Stimulated activated naive CD8-positive, alpha-beta T cell treated with anti-CD3 and anti-CD28 coated beads, Interleukin-15, amount 100 ng/mL, for 72 hours (primary cell): Measurements from ENCODE around the gene FOXK1.

Source experiments
- ATAC-seq: fragments of 150-1000 bp; cut with Tn5 transposase; 2 replicates; pipeline ENCODE4 v1.10.0; 2021; ENCODE audit warnings: mild to moderate bottlenecking, moderate library complexity
- DNase-seq, 2 donors: peaks; one replicate each; pipeline ENCODE4 v3.0.0; 2021 to 2022
- H3K27ac Mint-ChIP-seq, 2 donors: one replicate each; pipeline ENCODE4 v1.8.0; 2022; ENCODE audit warnings: mild to moderate bottlenecking in 2 of 2, mixed read lengths in 2 of 2, moderate library complexity in 2 of 2
- H3K27me3 Mint-ChIP-seq: one replicate; pipeline ENCODE4 v1.8.0; 2022; ENCODE audit warnings: mixed read lengths
- H3K4me1 Mint-ChIP-seq: one replicate; pipeline ENCODE4 v1.8.0; 2022; ENCODE audit warnings: mild to moderate bottlenecking, mixed read lengths
- H3K4me3 Mint-ChIP-seq, 2 donors: one replicate each; pipeline ENCODE4 v1.8.0; 2022; ENCODE audit warnings: mild to moderate bottlenecking in 2 of 2, mixed read lengths in 2 of 2, moderate library complexity in 1 of 2
- H3K9me3 Mint-ChIP-seq, 2 donors: one replicate each; pipeline ENCODE4 v1.8.0; 2022; ENCODE audit warnings: mixed read lengths in 2 of 2

Gene FOXK1

GRCh38 chr7:4734587-4735345 lies 52.7 kb downstream of the FOXK1 start:
- Mint-ChIP-seq H3K27ac (peak overlapping the region in 1 of 2 donors; percentile 27), H3K4me1 (peaks cover 82% of the 10 kb centered on the region), H3K9me3 (no peaks in the 10 kb centered on the region), H3K27me3 (no peaks in the 10 kb centered on the region), H3K4me3 (peak overlapping the region in 1 of 2 donors; percentile 76)
- ATAC-seq: no peak
- no peak for DNase-seq

DNA sequence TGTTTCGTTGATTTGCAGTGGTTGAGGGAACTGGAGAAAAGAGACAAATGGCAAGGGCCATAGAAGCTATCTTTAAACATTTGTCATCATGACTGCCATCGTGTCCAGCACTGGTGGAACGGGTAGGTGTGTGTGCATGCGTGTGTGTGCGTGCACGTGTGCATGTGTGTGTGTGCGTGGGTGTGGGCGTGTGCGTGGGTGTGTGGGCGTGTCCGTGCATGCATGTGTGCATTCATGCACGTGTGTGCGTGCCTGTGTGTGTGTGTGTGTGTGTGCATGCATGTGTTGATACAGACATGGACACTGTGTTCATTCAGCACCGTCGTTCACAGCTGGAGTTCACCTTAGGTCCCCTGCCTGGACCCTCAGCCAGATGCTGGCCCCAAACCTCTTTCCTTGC lies 55.2 kb downstream of the FOXK1 start:
- Mint-ChIP-seq H3K9me3 (no peaks in the 10 kb centered on the region), H3K4me1 (peaks cover 78% of the 10 kb centered on the region), H3K27ac (no peak overlapping the region), H3K27me3 (no peaks in the 10 kb centered on the region), H3K4me3 (no peak overlapping the region)
- ATAC-seq: no peak
- no peak for DNase-seq

DNA sequence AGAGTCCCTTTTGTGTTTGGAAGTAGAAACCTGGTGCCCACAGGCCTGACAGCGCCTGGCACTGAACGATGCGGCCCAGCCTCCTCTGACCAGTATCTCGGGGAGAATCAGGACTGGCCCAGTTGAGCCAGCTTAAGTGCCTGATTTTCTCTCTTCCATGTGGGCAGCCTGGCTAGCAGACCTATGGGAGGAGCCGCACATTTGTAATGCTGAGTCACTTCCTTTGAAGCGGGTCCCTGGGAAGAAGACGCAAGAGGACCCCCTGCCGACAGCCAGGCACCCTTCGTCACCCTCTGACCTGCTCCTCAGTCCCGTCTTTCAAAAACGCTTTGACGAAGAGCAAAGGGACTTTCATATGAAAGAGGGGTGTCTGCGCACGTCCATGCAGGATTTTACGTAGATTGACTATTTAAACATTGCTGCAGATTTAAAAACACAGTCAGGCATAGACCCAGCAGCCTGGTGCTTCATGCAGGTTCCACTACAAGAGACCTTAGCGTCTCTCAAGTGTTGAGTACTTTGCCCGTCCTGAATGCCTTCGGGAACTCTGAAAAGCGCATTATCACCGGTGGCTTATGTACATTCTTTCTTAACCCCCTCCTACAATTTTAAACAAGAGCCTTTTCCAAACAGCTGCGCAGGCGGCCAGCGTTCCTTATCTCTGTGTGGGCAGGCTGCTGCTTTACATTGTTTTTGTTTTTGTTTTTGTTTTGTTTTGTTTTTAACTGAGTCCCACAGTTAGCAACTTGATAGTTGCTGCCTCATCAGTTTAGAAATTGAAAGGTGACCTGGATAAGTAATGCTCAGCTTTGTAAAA lies 56.8 kb downstream of the FOXK1 start:
- Mint-ChIP-seq H3K4me3 (peak overlapping the region; percentile 55 to 77), H3K27ac (peak overlapping the region; percentile 42 to 94), H3K9me3 (no peaks in the 10 kb centered on the region), H3K27me3 (no peaks in the 10 kb centered on the region), H3K4me1 (peaks cover 75% of the 10 kb centered on the region)
- no peak for DNase-seq
- peak; percentile 48 for ATAC-seq

- Mint-ChIP-seq H3K4me1 (peaks cover 75% of the 10 kb centered on the region), H3K9me3 (no peaks in the 10 kb centered on the region), H3K4me3 (peak overlapping the region; percentile 42 to 77), H3K27ac (peak overlapping the region in 1 of 2 donors; percentile 94), H3K27me3 (no peaks in the 10 kb centered on the region)
- ATAC-seq (peak; percentile 37), DNase-seq (no peak)
These were observed 57.5 kb downstream of the FOXK1 start for GRCh38 chr7:4739528-4739992.

GRCh38 chr7:4740796-4741195 lies 58.7 kb downstream of the FOXK1 start:
- DNase-seq (no peak), ATAC-seq (no peak)
- Mint-ChIP-seq H3K27ac (no peak overlapping the region), H3K4me3 (peak overlapping the region in 1 of 2 donors; percentile 5), H3K9me3 (no peaks in the 10 kb centered on the region), H3K27me3 (no peaks in the 10 kb centered on the region), H3K4me1 (peaks cover 77% of the 10 kb centered on the region)

DNA sequence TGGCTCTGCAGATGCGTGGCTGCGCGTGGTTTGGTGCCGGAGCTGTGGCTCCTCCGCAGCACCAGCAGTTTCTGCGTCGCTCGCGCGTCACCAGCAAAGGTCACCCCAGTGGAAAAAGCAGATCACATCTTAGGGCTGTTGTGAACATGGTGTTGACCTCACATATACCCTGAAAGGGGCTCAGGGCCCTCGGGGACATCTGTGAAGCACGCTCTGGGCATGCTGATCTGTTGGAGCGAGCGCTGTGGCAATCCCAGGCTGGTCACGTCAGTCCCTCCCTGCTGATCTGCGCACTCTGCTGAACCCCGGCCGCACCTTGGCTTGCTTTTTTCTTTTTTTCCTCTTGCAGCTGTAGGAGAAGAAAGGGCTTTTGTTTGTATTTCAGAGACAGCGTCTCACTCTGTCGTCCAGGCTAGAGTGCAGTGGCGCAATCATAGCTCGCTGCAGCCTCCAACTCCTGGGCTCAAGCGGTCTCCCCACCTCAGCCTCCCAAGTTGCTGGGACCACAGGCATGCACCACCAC lies 60.0 kb downstream of the FOXK1 start:
- H3K4me3 Mint-ChIP-seq: no peak overlapping the region
- H3K27me3 Mint-ChIP-seq: no peaks in the 10 kb centered on the region
- DNase-seq: no peak
- no peaks in the 10 kb centered on the region for H3K9me3 Mint-ChIP-seq
- no peak for ATAC-seq
- peak overlapping the region in 1 of 2 donors; percentile 76 for H3K27ac Mint-ChIP-seq
- H3K4me1 Mint-ChIP-seq: peaks cover 90% of the 10 kb centered on the region

- ATAC-seq: no peak
- Mint-ChIP-seq H3K27me3 (no peaks in the 10 kb centered on the region), H3K4me1 (peaks cover 90% of the 10 kb centered on the region), H3K9me3 (no peaks in the 10 kb centered on the region), H3K4me3 (no peak overlapping the region), H3K27ac (no peak overlapping the region)
- no peak for DNase-seq
These were observed 60.8 kb downstream of the FOXK1 start for GRCh38 chr7:4742852-4743251.

DNA sequence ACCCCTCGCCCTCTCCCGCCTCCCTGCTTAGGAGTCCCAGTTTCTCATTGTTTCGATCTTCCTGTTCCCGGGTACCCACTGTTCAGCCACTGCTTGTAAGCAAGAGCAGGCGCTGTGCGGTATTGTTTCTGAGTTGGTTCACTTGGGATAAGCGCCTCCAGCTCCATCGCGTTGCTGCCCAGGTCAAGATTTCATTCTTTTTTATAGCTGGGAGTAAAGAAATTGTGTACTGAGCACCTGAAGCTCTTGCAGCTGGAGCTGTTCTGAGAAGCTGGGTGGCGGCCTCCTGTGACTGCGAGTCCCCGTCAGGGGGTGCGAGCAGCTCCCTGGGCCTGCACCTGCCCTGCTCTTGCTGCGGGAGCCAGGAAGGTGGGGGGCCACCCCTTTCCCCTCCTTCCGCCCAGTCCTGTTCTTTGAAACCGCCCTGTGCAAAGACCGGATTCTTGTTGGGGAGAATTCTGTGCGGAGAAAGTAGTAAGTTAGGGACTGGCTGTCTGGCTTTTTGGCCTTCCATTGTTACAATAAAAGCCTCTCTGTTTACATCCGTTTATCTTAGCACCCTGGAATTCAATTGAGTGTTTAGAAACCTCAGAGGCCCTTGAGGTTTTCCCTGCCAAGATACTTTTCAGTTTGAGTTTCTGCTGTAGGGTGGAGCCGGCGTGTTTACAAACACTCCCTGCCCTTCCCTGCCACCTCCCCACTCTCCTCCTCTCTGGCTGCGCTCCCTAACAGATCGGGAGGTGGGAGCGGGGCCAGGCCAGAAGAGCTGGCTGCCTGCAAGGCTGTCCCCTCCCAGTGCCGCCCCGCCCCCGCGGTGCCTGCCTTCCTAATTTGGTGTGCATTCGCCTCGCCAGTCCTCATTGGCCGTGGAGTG lies 62.5 kb downstream of the FOXK1 start:
- Mint-ChIP-seq H3K4me1 (peaks cover 90% of the 10 kb centered on the region), H3K9me3 (no peaks in the 10 kb centered on the region), H3K27me3 (no peaks in the 10 kb centered on the region), H3K4me3 (peak overlapping the region; percentile 85 to 86), H3K27ac (peak overlapping the region; percentile 86 to 98)
- DNase-seq (peak; percentile 61 to 77), ATAC-seq (peak; percentile 79)

GRCh38 chr7:4745265-4745919 lies 63.3 kb downstream of the FOXK1 start:
- Mint-ChIP-seq H3K4me1 (peaks cover 88% of the 10 kb centered on the region), H3K9me3 (no peaks in the 10 kb centered on the region), H3K27ac (peak overlapping the region; percentile 95 to 98), H3K4me3 (peak overlapping the region; percentile 85 to 86), H3K27me3 (no peaks in the 10 kb centered on the region)
- DNase-seq: no peak
- ATAC-seq: peak; percentile 33

DNA sequence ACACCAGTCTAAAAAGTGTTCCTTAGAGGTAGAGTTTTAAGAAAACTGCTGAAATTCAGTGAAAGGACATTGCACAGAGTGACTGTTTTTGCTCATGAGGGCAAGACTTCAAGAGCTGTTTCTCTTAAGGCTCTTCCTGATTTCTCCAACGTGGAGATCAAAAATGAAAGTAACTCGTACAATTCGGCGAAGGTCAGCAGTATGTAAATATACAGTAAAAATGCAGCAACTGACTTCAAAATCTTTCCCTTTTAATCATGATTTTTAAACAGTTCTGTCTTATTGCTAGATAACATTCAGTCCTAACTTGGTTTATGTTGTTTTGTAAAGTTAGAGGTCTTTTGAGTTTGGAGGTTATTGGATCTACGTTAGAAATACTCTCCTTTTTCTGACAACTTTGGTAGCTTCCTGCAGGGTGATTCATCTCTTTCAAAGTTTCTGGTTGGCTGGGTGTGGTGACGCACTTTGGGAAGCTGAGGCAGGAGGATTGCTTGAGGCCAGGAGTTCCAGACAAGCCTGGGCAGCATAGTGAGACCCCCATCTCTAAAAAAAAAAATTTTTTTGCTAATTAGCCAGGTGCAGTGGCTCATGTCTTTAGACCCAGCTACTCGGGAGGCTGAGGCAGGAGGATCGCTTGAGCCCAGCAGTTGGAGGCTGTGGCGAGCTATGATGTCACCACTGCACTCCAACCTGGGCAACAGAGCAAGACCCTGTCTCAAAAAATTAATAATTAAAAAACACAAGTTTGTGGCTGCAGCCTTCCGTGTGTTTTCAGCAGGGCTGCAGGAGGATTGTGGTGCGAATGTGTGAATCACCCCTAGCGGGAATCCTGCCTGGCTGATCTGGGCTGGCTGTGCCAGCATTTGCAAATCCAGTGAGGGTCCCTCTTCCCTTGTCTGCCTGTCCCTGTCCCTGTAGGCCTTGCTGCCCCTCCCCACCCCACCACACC lies 64.2 kb downstream of the FOXK1 start:
- H3K4me3 Mint-ChIP-seq: peak overlapping the region; percentile 85 to 86
- H3K9me3 Mint-ChIP-seq: no peaks in the 10 kb centered on the region
- H3K27me3 Mint-ChIP-seq: no peaks in the 10 kb centered on the region
- DNase-seq (peak in 1 of 2 donors; percentile 42), ATAC-seq (peak; percentile 19)
- peaks cover 87% of the 10 kb centered on the region for H3K4me1 Mint-ChIP-seq
- peak overlapping the region; percentile 95 to 98 for H3K27ac Mint-ChIP-seq

DNA sequence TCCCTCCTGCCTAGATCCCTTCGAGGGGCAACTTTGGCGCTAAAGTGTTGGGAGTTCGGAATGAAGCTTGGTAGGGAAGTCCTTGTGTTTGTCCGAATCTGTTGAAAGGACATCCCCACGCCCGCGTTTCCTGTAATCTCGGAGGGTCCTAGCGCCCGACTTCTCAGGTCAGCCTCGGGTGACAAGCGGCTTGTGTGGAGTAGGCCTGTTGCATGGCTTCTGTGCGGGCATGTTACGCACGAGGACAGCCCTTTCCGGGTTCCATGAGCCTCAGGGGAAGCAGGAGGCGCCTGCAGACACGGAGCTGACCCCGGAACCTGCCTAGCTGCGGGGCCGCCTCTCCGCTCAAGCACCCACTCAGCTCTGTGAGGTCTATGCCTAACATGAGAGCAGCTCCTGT lies 64.9 kb downstream of the FOXK1 start:
- Mint-ChIP-seq H3K9me3 (no peaks in the 10 kb centered on the region), H3K4me3 (peak overlapping the region; percentile 44 to 86), H3K27me3 (no peaks in the 10 kb centered on the region), H3K4me1 (peaks cover 81% of the 10 kb centered on the region), H3K27ac (no peak overlapping the region)
- DNase-seq: no peak
- no peak for ATAC-seq

GRCh38 chr7:4747746-4748145 lies 65.7 kb downstream of the FOXK1 start:
- H3K27ac Mint-ChIP-seq: peak overlapping the region; percentile 33 to 91
- H3K27me3 Mint-ChIP-seq: no peaks in the 10 kb centered on the region
- peaks cover 83% of the 10 kb centered on the region for H3K4me1 Mint-ChIP-seq
- no peak for DNase-seq
- no peak for ATAC-seq
- H3K4me3 Mint-ChIP-seq: peak overlapping the region; percentile 57 to 59
- no peaks in the 10 kb centered on the region for H3K9me3 Mint-ChIP-seq

DNA sequence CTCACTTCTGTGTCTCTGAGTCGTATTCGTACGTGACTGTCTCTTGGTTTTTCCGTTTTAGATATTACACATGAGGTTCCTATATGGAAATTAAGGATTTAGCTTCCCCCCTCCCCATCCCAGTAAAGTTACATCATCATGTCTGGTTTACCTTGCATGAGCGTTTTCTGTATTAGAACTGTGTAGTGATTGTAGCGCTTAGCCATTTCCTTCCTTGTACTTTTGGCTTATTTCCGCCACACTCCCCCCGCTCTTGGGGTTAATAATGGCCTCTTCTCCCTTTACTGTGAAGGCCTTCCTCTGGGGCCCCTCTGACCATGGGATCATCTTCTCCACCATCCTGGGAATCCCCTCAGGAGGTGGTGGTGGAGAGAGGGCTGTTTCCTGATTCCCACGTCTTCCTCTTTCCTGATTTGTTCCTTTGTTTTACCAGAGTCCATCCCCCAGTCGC lies 66.2 kb downstream of the FOXK1 start:
- DNase-seq: no peak

DNA sequence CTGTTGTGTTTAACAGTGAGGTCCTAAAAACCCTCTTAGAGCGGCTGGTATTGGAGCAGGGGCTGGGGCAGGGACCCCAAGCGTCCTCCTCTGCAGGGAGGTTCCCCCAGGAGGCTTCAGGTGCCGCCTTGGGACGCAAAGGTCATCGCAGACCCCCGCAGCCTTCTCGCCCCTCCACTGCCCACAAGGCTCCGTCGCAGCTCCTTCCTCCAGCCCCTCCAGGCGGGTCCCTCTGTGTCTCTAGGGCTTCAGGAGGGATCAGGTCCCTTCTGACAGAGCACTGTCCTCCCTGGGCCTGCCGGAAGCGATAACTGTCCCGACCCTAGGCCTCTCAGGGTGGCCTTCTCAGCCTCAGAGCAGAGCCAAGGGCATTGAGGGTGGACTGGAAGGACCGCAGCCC lies 67.3 kb downstream of the FOXK1 start:
- peak overlapping the region in 1 of 2 donors; percentile 33 for H3K27ac Mint-ChIP-seq
- H3K27me3 Mint-ChIP-seq: no peaks in the 10 kb centered on the region
- H3K4me3 Mint-ChIP-seq: no peak overlapping the region
- DNase-seq (no peak), ATAC-seq (no peak)
- peaks cover 80% of the 10 kb centered on the region for H3K4me1 Mint-ChIP-seq
- H3K9me3 Mint-ChIP-seq: no peaks in the 10 kb centered on the region

More for the DNA sequence above, 66.2 kb downstream of the FOXK1 start:
- Mint-ChIP-seq H3K4me1 (peaks cover 83% of the 10 kb centered on the region), H3K27ac (peak overlapping the region; percentile 33 to 91), H3K27me3 (no peaks in the 10 kb centered on the region), H3K9me3 (no peaks in the 10 kb centered on the region), H3K4me3 (peak overlapping the region; percentile 57 to 59)
- ATAC-seq: no peak
